HG03135 (cell line): ENCODE results near the gene IL36B.

Source experiments
- ATAC-seq: cut with Tn5 transposase; IDR thresholded peaks from one replicate; pipeline ENCODE4 v1.9.1; 2021; ENCODE audit warnings: mild to moderate bottlenecking, moderate library complexity; ENCODE audit not compliant: unreplicated experiment

IL36B gene

GRCh38 chr2:113057117-113057516 lies 4.5 kb upstream of the IL36B start:
- ATAC-seq: no peak

- ATAC-seq: no peak
These were observed 3.9 kb upstream of the IL36B start for GRCh38 chr2:113056521-113056920.

- ATAC-seq: no peak
These were observed 1.4 kb upstream of the IL36B start for GRCh38 chr2:113054066-113054465.

DNA sequence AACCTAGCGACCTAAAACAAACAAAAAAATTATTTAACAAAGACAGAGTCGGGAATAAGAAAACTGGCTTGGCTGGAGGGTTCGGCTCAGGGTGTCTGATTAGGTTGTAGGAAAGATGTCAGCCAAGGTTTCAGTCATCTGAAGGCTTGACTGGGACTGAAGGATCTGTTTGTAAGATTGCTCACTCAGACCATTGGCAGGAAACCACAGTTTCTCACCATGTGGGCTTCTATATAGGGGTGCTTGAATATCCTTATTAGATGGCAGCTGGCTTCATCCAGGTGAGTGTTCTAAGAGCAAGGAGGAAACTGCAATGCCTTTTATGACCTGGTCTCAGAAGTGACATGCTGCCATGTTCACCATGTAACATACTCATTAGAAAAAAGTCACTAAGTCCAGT lies 999 bp upstream of the IL36B start:
- no peak for ATAC-seq

DNA sequence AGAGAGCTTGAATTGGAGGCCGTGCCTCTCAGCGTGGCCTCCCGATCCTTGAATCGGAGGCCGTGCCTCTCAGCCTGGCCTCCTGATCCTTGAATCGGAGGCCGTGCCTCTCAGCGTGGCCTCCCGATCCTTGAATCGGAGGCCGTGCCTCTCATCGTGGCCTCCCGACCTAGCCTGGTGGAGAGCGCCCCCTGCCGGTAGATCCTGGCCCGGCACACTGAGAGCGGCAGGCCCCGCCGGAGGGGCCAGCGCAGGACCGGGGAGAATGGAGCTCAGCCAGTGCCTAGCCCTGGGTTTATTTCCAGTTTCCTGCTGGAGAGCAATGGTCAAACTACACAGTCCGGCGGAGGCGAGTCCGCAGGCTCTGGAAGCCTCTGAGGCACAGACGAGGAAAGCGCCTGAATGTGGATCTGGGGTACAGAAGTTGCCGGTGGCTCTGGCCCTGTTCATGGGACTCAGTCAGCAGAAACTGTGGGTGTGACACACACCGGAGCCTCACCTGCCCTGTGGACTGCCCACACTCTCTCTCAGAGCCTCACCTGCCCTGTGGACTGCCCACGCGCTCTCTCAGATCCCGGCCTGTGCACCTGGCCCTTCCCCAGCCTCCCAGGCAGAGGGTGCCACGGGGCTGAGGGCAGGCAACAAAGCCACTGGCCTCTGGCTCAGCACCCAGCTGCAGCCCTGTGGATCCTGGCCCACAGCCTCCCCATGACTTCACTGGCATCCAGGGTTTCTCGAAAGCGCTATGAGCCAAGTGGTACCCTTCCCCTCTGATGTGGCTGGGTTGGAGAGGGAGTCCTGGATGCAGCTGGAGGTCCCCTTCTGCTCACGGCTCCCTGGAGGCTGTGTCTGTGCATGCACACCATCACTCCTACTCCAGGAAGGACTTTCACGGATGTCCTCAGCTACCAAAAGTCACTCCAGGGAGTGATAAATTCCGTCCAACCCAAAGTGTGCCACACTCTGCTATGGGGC lies 1.5 kb downstream of the IL36B start:
- ATAC-seq: no peak

- no peak for ATAC-seq
These were observed 6.2 kb downstream of the IL36B start for GRCh38 chr2:113046465-113046864.

DNA sequence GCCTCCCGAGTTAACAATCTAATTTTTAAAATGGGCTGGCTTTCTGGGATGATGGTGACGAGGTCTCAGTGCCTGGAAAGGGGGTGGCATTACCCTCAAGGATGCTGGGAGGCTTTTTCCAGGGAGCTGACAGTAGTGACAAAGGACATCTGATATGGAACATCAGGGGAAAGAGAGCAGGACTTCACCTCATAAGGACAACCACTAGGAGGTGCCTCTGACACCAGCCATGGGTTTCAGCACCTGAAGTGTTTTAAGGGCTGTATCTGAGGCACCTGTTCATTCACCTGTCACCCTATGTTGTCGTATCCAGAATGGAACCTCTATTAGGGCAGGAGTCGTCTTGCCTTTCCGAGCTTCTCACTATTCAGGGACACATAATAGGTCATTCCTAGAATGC lies 10.8 kb downstream of the IL36B start:
- ATAC-seq: no peak

DNA sequence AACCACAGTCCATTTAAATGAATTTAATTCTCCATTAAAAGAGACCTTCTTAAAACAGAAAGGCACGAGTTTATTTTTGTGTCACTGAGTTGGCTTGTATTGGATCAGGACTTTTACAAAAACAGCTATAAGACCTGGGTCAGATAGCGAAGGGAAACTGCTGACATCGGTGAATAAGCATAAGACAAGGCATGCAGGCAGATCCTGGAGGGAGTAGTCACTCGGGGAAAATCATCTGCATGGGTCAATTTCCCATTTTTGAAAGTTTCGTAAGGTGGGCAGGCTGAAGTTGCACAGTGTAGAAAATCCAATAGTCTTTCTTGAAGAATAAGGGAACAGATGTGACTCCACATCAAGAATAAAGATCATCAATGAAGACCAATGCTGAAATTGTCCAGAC lies 12.9 kb downstream of the IL36B start:
- ATAC-seq: no peak

DNA sequence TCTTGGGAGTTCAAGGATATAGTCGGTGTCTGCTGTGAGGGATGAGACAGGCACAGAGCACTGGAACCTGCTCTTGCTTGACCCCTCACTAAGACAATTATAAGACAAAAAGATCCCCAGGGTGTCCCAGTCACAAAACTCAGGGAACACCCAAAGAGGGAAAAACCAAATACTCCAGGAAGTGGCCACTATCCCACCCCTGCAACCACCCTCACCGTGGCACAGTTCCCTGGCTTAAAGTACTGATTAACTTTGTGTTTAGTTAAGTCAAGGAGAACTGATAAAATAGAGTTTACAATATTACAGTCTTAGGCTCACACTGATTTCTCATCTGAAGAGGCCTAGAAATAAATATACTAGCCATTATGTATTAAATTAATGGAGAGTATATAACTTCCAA lies 13.5 kb downstream of the IL36B start:
- ATAC-seq: no peak

GRCh38 chr2:113038291-113038690 lies 14.4 kb downstream of the IL36B start:
- ATAC-seq: no peak

DNA sequence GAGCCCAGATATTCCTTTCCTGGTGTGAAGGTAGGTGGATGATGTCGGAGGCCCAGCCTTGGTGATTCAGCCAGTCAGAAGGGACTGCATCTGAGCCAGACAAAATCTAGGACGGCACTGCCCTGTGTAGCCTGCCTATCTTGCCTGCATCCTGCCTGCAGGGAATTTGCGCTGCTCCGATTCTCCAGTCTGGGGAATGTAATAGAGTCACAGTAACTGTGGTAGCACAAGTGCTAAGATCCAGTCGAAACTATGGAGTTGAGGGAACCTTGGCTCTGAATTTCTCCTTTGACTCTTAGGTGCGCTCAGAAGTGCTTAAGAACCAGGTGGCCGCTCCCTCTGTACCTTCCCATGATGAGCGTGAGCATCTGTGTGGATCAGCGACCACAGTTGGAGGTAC lies 15.9 kb downstream of the IL36B start:
- no peak for ATAC-seq

DNA sequence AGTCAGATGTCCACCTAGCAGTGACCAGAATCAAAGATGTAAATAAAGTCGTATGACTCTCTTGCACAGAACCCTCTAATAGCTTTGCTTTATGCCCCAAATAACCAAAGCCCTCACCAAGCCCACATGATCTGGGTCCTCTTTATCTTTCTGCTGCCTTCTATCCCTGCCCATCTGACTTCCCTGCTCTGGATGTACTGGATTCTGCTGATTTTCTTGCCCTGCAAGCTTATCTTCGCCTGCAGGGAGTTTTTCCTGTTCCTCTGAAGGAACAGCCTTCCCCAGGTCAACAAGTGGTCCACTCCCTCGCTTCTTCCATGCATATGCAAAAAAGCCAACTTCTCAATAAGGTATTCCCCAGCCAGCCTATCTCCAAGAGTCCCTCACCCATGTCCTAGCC lies 18.7 kb downstream of the IL36B start:
- ATAC-seq: no peak

DNA sequence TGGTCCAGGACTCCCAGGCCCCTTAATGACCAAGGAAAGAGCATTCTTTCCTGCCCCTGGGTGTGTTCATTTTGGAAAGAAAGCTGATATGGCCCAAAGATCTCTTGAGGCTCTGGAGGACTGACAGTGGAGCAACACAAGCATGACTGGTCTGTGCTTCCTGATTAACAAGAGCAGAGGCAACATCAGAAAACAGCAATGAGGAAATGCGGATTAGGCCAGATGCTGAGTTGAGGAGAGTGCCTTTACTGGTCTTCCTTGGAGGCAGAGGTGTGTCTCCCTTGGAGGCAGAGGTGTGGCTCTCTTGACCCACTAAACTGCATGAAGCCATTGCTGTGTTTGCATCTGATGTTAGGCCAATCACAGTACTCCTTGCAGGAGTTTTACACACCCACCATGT lies 19.9 kb downstream of the IL36B start:
- no peak for ATAC-seq

DNA sequence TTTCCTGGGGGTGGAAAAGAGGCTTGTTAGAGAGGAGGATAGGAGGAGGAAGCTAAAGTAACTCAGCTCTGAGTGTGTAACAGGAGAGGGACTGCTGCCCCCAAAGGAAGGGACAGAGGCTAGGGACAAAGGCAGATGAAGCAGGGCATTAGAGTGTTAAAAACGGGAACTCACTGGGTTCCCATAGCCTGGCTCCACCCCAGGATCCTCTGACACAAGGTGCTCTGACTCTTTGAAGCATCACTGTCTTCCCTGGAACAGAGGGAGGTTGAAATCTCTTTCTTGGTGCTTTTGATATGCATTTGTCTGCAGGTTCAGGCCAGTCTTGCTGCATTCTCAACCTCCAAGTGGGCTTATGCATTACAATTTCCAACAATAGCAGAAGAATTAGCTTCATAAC lies 24.6 kb downstream of the IL36B start:
- no peak for ATAC-seq

GRCh38 chr2:113027691-113028090 lies 25.0 kb downstream of the IL36B start:
- no peak for ATAC-seq

DNA sequence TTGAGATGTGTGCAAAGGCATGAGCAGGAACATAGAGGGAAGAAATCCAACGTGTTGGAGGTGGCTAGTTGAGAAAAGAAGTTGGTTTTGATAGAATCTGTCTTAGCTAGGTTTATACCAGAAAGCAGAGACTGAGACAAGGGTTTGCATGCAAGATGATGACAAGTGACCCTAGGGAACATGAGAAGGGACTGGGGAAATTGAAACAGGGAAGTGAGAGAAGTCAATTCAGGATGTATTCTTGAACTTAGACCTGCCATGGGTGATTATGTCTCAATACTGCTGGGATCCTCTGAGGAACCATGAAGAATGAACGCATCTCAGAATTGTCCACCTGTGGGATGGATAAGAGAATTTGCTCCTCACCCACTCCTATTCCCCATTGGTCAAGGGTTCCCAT lies 26.9 kb downstream of the IL36B start:
- no peak for ATAC-seq

GRCh38 chr2:113024764-113025163 lies 27.9 kb downstream of the IL36B start:
- ATAC-seq: no peak

DNA sequence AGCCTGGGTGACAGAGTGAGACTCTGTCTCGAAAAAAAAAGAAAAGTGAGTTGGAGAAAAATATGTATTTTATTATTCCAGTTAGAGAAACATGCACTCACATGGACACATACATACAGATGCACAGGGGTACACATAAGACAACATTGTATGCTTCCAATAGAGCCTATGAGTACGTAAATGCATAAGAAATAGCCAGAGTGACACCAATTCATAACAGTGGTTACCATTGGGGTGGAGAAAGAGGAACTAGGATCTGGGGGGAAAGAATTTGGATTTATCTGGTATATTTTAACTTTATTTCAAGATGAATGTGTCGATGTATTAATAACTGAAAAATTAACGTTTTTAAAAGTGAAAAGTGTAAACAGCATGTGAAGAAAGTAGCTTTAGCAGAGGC lies 31.4 kb downstream of the IL36B start:
- no peak for ATAC-seq

DNA sequence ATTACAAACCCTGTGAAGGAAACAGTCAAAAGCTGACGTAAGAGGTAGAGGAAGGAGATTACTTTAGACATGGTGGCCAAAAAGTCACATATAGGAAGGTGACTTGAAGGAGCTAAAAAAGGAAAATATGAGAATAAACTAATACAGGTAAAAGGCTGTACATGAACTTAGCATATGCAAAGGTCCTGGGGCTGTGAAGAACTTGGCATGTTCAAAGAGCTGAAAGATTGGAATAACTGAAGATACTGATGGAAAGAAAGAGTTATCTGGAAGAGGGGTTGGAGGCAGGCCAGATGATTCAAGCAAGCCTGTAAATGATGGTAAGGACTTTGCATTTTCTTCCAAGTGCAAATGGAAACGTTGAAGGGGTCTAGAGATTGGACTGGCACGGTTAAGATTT lies 34.2 kb downstream of the IL36B start:
- no peak for ATAC-seq

GRCh38 chr2:113015655-113016054 lies 37.0 kb downstream of the IL36B start:
- ATAC-seq: no peak

DNA sequence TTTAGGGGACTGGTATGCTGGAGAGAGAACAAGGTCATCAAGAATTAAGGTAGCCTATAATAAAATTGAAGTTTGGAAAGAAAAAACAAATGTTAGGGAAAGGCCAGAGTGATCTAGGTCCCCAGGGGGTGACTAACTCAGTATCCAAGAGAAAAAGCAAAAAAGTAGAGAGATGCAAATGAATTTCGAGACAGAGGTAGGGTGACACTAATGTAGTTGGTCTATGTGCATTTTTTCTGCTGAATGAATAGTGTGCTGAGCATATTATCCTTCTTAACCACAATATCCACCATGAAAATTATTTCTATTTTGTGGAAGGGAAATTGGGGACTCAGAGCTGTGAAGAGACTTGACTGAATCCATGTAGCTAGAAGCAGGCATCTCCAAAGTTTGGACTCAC lies 37.6 kb downstream of the IL36B start:
- no peak for ATAC-seq

DNA sequence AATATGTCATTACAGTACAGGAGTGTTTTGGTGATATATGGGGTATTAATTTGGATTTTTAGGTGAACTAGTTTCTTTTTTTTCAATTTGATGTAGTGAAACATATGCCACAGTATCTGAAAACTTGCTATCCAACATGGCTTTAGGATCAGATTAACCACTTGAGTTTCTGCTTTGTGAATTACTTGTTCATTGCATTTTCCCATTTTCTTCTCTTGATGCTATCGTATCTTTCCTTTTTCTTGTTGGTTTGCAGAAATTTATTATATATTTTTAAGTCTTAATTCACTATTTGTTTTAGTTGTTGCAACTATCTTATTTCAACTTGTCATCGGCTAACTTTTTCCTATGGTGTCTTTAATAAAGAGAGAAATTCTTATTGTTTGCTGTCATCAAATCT lies 38.6 kb downstream of the IL36B start:
- no peak for ATAC-seq

- ATAC-seq: no peak
These were observed 39.4 kb downstream of the IL36B start for GRCh38 chr2:113013336-113013661.
